B cell (primary cell): ENCODE results near the gene EXOC3. TPM values are rescaled to one million over a fixed set of nuclear protein-coding genes. Genes with fewer than 3 reads are reported as not detected.

Experiments used
- ATAC-seq: fragments of 200-7000 bp; cut with Tn5 transposase; one replicate; pipeline ENCODE4 v1.10.0; 2021; ENCODE audit warnings: low read depth, mild to moderate bottlenecking, moderate number of reproducible peaks, moderate library complexity
- CTCF ChIA-PET: fragments of 350-600 bp; sonication (Branson Sonifier 250); formaldehyde crosslinking; loops from one replicate; lab custom pipeline; 2021; ENCODE audit warnings: antibody characterized with exemption, inconsistent platforms; lab: Charles Lee
- POLR2A ChIA-PET: fragments of 350-600 bp; sonication (Branson Sonifier 250); formaldehyde crosslinking; loops from one replicate; lab custom pipeline; 2021; ENCODE audit warnings: antibody characterized with exemption; lab: Charles Lee
- DNase-seq: peaks from one replicate; pipeline ENCODE4 v3.0.0; 2013
- H2AFZ ChIP-seq: 2 replicates; pipeline ENCODE4 v1.6.1; 2012; ENCODE audit warnings: mild to moderate bottlenecking, low read depth, low read length; ENCODE audit not compliant: insufficient read depth, poor library complexity, severe bottlenecking
- H3K27ac ChIP-seq, 2 donors: 1 replicate in 1 of 2; 2 replicates in 1 of 2; pipeline ENCODE4 v1.5.1; 2012 to 2013; ENCODE audit warnings: low read length in 2 of 2, mild to moderate bottlenecking in 2 of 2, moderate library complexity in 1 of 2
- H3K27me3 ChIP-seq, 4 experiments: fragments of 200-600 bp in 1 of 4; sonication (generic) in 1 of 4; replicated peaks in 1 of 4; 1 replicate in 2 of 4; 2 replicates in 2 of 4; pipeline versions ENCODE4 v1.6.1 to v1.7.0; 2013 to 2016; ENCODE audit warnings: low read length in 3 of 4, mild to moderate bottlenecking in 2 of 4, mixed read lengths in 1 of 4, moderate library complexity in 1 of 4; ENCODE audit not compliant: insufficient read depth in 4 of 4, control insufficient read depth in 3 of 4; ENCODE audit errors: control extremely low read depth in 1 of 4
- H3K36me3 ChIP-seq, 2 experiments: replicated peaks in 1 of 2; 1 replicate in 1 of 2; 2 replicates in 1 of 2; pipeline versions ENCODE4 v1.6.1 to v1.7.1; 2013; ENCODE audit warnings: low read length in 1 of 2; ENCODE audit not compliant: insufficient read depth in 2 of 2, control insufficient read depth in 1 of 2; ENCODE audit errors: control extremely low read depth in 1 of 2, extremely low read depth in 1 of 2
- H3K4me1 ChIP-seq, 2 donors: fragments of 200-600 bp in 1 of 2; sonication (generic) in 1 of 2; 1 replicate in 1 of 2; 2 replicates in 1 of 2; pipeline versions ENCODE4 v1.5.1 to v1.6.1; 2013 to 2017; ENCODE audit warnings: low read length in 2 of 2; ENCODE audit not compliant: control insufficient read depth in 2 of 2, insufficient read depth in 2 of 2
- H3K4me2 ChIP-seq: replicated peaks from 2 replicates; pipeline ENCODE3; 2012; ENCODE audit warnings: mild to moderate bottlenecking, low read depth, low read length; ENCODE audit not compliant: poor library complexity, severe bottlenecking
- H3K4me3 ChIP-seq, 5 experiments: fragments of 200-600 bp in 1 of 5; sonication (generic) in 1 of 5; 1 replicate in 3 of 5; 2 replicates in 2 of 5; pipeline versions ENCODE4 v1.5.1 to v1.7.0; 2011 to 2016; ENCODE audit warnings: low read length in 4 of 5, mild to moderate bottlenecking in 4 of 5, low read depth in 2 of 5, control low read depth in 1 of 5, moderate library complexity in 1 of 5; ENCODE audit not compliant: insufficient read depth in 1 of 5; ENCODE audit errors: control extremely low read depth in 1 of 5, extremely low read depth in 1 of 5
- H3K79me2 ChIP-seq: fragments of 200-600 bp; sonication (generic); one replicate; pipeline ENCODE4 v1.6.0; 2016; ENCODE audit warnings: low read length; ENCODE audit not compliant: control insufficient read depth, insufficient read depth
- H3K9ac ChIP-seq: fragments of 200-600 bp; sonication (generic); 2 replicates; pipeline ENCODE4 v1.6.1; 2017; ENCODE audit warnings: mild to moderate bottlenecking, low read length, moderate library complexity
- H3K9me3 ChIP-seq, 3 donors: one replicate each; pipeline versions ENCODE4 v1.6.1 to v1.7.1; 2013; ENCODE audit warnings: low read length in 2 of 3; ENCODE audit not compliant: control insufficient read depth in 2 of 3, insufficient read depth in 1 of 3; ENCODE audit errors: control extremely low read depth in 1 of 3
- H4K20me1 ChIP-seq: 2 replicates; pipeline ENCODE4 v1.6.0; 2012; ENCODE audit warnings: mild to moderate bottlenecking, low read length; ENCODE audit not compliant: insufficient read depth, control insufficient read depth, poor library complexity, severe bottlenecking
- H3K27ac Mint-ChIP-seq: one replicate; pipeline ENCODE4 v1.8.0; 2021; ENCODE audit warnings: mixed read lengths
- H3K27me3 Mint-ChIP-seq: one replicate; pipeline ENCODE4 v1.8.0; 2021; ENCODE audit warnings: mixed read lengths
- H3K4me1 Mint-ChIP-seq: one replicate; pipeline ENCODE4 v1.8.0; 2021; ENCODE audit warnings: mixed read lengths
- H3K4me3 Mint-ChIP-seq: one replicate; pipeline ENCODE4 v1.8.0; 2021; ENCODE audit warnings: mixed read lengths
- H3K9me3 Mint-ChIP-seq: one replicate; pipeline ENCODE4 v1.8.0; 2022; ENCODE audit warnings: mixed read lengths; ENCODE audit not compliant: insufficient read depth
- EZH2 ChIP-seq: IDR thresholded peaks from 2 replicates; pipeline ENCODE4 v1.6.1; 2012; ENCODE audit warnings: borderline replicate concordance, low read depth, mild to moderate bottlenecking, moderate library complexity, low read length; ENCODE audit not compliant: insufficient read depth, poor library complexity, severe bottlenecking
- WGBS: methylation state at CpG from one replicate; pipeline ENCODE4 v1.1.5; 2013; ENCODE audit warnings: missing lambda C conversion rate; ENCODE audit not compliant: insufficient coverage; 5-methylcytosine and 5-hydroxymethylcytosine counted together
- intact Hi-C: fragments of 100-400 bp; cut with micrococcal nuclease; formaldehyde crosslinking; loops from one replicate; pipeline ENCODE4 v1.10.0; 2022
- polyA plus RNA-seq: library from polyadenylated mRNA; depleted of rRNA; stranded (reverse); fragments of >200 nt; gene quantifications from 2 replicates; pipeline ENCODE4 v1.2.3, GENCODE V29; 2012
- total RNA-seq, 2 donors: library from RNA; stranded (reverse); fragments of 120-200 nt in 1 of 2; gene quantifications; 1 replicate in 1 of 2; 2 replicates in 1 of 2; pipeline versions ENCODE4 v1.2.3 to v1.2.4, GENCODE V29; 2013 to 2022
- TF ChIP-seq, protein P1 (sequence below): fragments of 200-600 bp; IDR thresholded peaks from one replicate; pipeline ENCODE4 v1.8.0; 2022; ENCODE audit warnings: antibody characterized with exemption, mild to moderate bottlenecking

The EXOC3 gene
- total and polyA plus RNA-seq, 2 donors (not counting 1 experiment from before 2014, with no cell fraction given): 44.0 to 97.1 TPM

- Histone ChIP-seq H3K36me3 (no peaks in the 10 kb centered on the region), H3K4me2 (no peak overlapping the region), H3K4me3 (no peak overlapping the region), H4K20me1 (no peaks in the 10 kb centered on the region), H3K79me2 (no peaks in the 10 kb centered on the region), H3K9ac (no peak overlapping the region), H3K9me3 (peaks cover 0 to 3% (median 0%) of the 10 kb centered on the region in 3 donors), H3K27me3 (peaks cover 0 to 6% (median 2%) of the 10 kb centered on the region in 4 experiments), H3K4me1 (peaks cover 4 to 5% of the 10 kb centered on the region in 2 donors), H3K27ac (no peak overlapping the region), H2AFZ (no peak overlapping the region)
- CTCF ChIA-PET: interaction anchor here (0.7 to 5.1 kb wide), 3 partner anchors 21 to 143 kb away, joined by 4 to 41 read pairs (median 4); no protein-coding TSS in a partner anchor
- Mint-ChIP-seq H3K4me1 (peaks cover 8% of the 10 kb centered on the region), H3K4me3 (no peak overlapping the region), H3K27me3 (peaks cover 9% of the 10 kb centered on the region), H3K27ac (no peak overlapping the region), H3K9me3 (no peaks in the 10 kb centered on the region)
- DNase-seq (no peak), ATAC-seq (no peak)
- intact Hi-C loops: no loop called here
- POLR2A ChIA-PET: no interaction called here
- TF ChIP-seq, protein P1, sequence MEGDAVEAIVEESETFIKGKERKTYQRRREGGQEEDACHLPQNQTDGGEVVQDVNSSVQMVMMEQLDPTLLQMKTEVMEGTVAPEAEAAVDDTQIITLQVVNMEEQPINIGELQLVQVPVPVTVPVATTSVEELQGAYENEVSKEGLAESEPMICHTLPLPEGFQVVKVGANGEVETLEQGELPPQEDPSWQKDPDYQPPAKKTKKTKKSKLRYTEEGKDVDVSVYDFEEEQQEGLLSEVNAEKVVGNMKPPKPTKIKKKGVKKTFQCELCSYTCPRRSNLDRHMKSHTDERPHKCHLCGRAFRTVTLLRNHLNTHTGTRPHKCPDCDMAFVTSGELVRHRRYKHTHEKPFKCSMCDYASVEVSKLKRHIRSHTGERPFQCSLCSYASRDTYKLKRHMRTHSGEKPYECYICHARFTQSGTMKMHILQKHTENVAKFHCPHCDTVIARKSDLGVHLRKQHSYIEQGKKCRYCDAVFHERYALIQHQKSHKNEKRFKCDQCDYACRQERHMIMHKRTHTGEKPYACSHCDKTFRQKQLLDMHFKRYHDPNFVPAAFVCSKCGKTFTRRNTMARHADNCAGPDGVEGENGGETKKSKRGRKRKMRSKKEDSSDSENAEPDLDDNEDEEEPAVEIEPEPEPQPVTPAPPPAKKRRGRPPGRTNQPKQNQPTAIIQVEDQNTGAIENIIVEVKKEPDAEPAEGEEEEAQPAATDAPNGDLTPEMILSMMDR: no peak
- TF ChIP-seq EZH2: no peak
- 94% methylated on average over 35 of the region's 35 CpGs for WGBS
Measured at GRCh38 chr5:429453-430188, 13.4 kb upstream of the EXOC3 start.
